GM12892 (cell line): ENCODE data around the gene NAV2.

ENCODE experiments used
- POLR2A ChIP-seq: IDR thresholded peaks from 2 replicates; pipeline ENCODE4 v1.6.1; 2011; ENCODE audit warnings: low read depth, low read length, control low read depth
- POLR2AphosphoS5 ChIP-seq: IDR thresholded peaks from 2 replicates; pipeline ENCODE4 v1.6.1; 2011; ENCODE audit warnings: low read depth, low read length, control low read depth

GRCh38 chr11:19966927-19967326, 254.3 kb downstream of the NAV2 start:
- TF ChIP-seq POLR2A: no peak
- no peak for TF ChIP-seq POLR2AphosphoS5
